ENCODE data around the gene HEATR5A.
"Not testable (repeated sequence)": the region's sequence is repeated elsewhere in the genome, so short reads cannot be mapped to it uniquely, and the experiment has no call there.

The HEATR5A gene

DNA sequence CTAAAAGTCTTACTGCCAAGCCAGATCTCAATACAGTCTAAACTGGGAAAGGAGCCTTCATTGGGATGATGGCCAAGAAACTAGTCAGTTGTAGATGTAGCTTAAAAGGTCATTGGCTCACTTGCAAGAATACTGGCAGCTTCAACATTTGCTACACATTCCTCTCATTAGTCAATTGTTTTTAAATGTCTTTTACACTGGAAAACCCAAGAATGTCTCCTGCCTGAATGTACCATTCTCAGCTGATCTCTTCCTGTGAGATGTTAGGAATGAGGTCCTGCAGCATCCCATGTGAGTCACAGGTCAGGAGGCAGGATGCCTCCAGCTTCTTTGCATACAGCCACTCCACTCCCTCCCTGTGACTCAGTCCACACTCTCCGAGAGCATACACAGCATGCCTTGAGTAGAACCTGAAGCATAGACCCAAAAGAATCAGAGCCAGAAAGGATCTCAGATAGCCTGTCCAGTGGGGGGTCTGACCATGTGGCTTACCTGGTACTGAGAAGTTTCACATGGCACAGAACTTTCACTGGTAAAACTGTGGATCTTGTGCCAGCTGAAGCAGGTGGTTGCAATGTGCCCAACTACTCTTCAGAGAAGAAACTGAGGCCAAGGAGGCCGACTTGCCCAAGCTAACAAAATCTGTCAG is 156.7 kb downstream of the HEATR5A start:
- peak overlapping the region; percentile 90 for H3K27ac ChIP-seq
- peak; percentile 97 for DNase-seq (ENCODE audit: low read depth, low spot score)

DNA sequence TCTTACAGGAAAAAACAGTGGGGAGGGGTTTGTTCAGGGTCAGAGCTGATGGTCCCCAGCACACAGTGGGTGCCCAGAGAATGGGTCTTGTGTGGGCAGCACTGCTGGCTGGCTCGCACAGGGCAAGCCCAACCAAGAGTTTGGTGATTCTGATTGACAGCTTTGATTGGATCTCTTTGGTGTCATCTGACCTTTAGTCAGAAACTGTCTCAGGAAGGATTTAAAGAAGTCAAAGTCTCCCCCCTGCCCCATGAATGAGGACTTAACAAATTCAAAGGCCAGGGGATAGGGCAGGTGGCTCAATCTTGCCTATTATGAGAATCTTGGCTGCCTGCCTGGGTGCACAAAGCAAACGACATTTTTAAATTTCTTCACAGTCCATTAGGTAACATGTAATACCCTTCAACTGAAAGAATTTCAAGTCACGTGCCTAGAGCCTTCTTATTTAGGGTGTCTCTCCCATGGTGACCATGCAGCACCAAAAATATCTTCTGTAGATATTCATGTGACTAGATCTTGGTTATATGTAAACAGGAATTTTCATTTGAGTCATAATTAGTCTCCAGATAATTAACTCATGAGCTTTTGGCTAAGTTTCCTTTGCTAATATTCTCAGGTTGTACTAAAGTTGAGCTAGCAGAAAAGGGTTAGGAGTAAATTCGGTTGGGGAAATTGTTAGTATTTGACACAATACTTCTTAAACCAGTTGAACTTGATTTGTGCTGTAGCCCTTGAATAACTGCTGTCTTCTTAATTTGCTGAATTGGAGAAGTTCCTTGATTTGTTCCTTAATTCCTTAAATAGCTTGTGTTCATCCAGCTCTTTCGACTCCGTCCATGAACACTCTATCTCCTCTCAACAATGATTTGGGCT is 158.3 kb downstream of the HEATR5A start:
- H3K27ac ChIP-seq: peak overlapping the region; percentile 90
- no peak for DNase-seq (ENCODE audit: low read depth, low spot score)

GRCh38 chr14:31261523-31261858 is 158.9 kb downstream of the HEATR5A start:
- DNase-seq (ENCODE audit: low read depth, low spot score): no peak
- H3K27ac ChIP-seq: peak overlapping the region; percentile 90

DNA sequence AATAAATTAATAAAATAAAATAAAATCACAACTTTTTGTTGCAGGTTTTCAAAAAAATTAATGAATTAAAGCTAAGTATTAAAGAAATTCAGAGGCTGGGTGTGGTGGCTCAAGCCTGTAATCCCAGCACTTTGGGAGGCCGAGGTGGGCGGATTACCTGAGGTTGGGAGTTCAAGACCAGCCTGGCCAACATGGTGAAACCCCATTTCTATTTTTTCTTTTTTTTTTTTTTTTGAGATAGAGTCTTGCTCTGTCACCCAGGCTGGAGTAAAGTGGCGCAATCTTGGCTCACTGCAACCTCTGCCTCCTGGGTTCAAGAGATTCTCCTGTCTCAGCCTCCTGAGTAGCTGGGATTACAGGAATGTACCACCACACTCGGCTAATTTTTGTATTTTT is 161.3 kb downstream of the HEATR5A start:
- H3K27ac ChIP-seq; DNase-seq (ENCODE audit: low read depth, low spot score): not testable (repeated sequence)

DNA sequence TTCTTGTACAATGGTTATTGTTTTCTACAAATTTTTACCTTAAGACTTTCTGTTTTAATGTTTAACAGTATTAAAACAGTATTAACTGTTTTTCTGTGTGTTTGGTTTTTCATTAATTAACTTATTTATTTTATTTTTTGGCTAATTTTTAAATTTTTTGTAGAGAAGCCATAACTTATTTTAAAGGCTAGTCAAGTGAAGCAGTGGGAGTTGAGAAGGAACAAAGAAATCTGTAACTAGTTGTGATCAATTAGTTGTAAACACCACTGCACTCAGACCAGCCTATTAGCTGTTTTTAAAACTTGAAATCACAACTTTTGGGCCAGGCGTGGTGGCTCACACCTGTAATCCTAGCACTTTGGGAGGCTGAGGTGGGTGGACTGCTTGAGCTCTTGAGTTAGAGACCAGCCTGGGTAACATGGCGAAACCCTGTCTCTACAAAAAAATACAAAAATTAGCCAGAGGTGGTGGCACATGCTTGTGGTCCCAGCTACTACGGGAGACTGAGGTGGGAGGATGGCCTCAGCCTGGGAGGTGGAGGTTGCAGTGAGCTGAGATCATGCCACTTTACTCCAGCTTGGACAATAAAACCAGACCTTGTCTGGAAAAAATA is 161.8 kb downstream of the HEATR5A start:
- H3K27ac ChIP-seq: no peak overlapping the region
- DNase-seq (ENCODE audit: low read depth, low spot score): no peak

- not testable (repeated sequence) for DNase-seq (ENCODE audit: low read depth, low spot score); H3K27ac ChIP-seq
These were observed 162.6 kb downstream of the HEATR5A start for GRCh38 chr14:31257554-31258426.

GRCh38 chr14:31257244-31257553 is 163.2 kb downstream of the HEATR5A start:
- no peak for DNase-seq (ENCODE audit: low read depth, low spot score)

DNA sequence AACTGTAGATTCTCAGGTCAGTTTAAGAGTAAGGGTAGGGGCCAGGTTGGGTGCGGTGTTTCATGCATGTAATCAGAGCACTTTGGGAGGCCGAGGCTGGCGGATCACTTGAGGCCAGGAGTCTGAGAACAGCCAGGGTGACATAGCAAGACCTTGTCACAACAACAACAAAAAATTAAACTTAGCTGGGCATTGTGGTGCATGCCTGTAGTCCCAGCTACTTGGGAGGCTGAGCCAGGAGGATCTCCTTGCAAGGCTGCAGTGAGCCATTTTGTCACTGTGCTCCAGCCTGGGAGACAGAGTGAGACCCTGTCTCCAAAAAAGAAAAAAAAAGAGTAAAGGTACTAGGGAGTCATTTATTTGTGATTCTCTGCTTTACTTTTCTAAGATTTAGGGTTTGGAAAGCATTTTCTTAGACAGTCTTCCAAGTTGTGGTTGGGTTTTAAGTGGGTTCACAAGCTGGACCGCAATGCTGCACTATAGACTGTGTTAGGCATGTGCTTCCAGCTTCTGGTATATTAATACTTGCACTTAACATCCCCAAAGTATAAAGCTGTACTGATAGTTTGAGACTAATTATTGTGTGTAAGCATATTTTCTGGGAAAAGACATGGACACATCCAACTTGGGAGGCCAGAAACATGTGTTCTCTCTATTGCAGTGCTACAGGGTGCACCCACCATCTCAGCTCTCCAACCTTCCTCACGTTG is 163.7 kb downstream of the HEATR5A start:
- DNase-seq (ENCODE audit: low read depth, low spot score): no peak
- H3K27ac ChIP-seq: no peak overlapping the region

More at GRCh38 chr14:31257244-31257553, 163.2 kb downstream of the HEATR5A start:
- H3K27ac ChIP-seq: no peak overlapping the region

GRCh38 chr14:31255918-31256317 is 164.4 kb downstream of the HEATR5A start:
- H3K27ac ChIP-seq; DNase-seq (ENCODE audit: low read depth, low spot score): not testable (repeated sequence)

- no peak for DNase-seq (ENCODE audit: low read depth, low spot score)
- no peak overlapping the region for H3K27ac ChIP-seq
These were observed 165.1 kb downstream of the HEATR5A start for GRCh38 chr14:31255286-31255685.

GRCh38 chr14:31253746-31254471 is 166.4 kb downstream of the HEATR5A start:
- DNase-seq (ENCODE audit: low read depth, low spot score): no peak
- H3K27ac ChIP-seq: no peak overlapping the region

- no peak for DNase-seq (ENCODE audit: low read depth, low spot score)
- H3K27ac ChIP-seq: no peak overlapping the region
These were observed 167.5 kb downstream of the HEATR5A start for GRCh38 chr14:31252865-31253264.

GRCh38 chr14:31251028-31251958 is 169.1 kb downstream of the HEATR5A start:
- H3K27ac ChIP-seq: peak overlapping the region; percentile 36
- no peak for DNase-seq (ENCODE audit: low read depth, low spot score)

DNA sequence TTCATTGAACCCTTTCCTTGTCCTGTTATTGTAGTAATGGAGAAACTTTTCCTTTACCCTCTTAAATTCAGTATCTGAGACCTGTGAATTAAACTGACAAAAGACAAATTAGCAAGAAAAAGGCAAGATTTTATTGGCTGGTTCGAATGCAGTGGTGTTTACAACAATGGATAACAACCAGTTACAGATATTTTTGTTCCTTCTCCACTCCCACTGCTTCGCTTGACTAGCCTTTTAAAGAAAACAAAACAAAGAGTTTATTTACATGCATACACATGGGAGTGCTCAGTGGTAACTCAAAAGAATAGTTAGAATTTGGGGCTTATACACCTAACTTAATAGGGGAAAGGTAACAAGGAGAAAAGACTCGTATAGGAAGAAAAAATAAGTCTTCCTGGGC is 175.7 kb downstream of the HEATR5A start:
- no peak for DNase-seq (ENCODE audit: low read depth, low spot score)
- H3K27ac ChIP-seq: peak overlapping the region; percentile 89

DNA sequence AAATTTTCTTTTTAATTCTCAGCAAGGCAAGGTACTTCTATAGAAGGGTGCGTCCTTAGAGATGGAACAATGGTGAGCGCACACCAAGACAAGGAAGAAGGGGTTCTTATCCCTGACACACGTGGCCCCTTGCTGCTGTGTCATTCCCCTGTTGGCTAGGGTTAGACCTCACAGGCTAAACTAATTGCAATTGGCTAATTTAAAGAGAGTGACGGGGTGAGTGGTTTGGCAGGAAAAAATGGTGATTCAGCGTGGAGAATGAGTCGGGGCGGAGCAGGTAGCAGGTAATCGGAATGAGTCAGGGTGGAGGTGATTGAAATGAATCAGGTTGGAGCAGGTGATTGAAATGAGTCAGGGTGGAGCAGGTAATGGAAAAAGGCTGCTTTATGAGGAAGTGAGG is 176.5 kb downstream of the HEATR5A start:
- peak; percentile 94 for DNase-seq (ENCODE audit: low read depth, low spot score)

GRCh38 chr14:31242161-31242940 is 178.0 kb downstream of the HEATR5A start:
- DNase-seq (ENCODE audit: low read depth, low spot score); H3K27ac ChIP-seq: not testable (repeated sequence)

More for the DNA sequence above, 176.5 kb downstream of the HEATR5A start:
- peak overlapping the region; percentile 89 for H3K27ac ChIP-seq

All from epithelial cell of prostate (primary cell).